Dedifferentiated amniotic fluid mesenchymal stem cell (primary cell): ENCODE results near the gene STAP2.
"Not testable (repeated sequence)": the region's sequence is repeated elsewhere in the genome, so short reads cannot be mapped to it uniquely, and the experiment has no call there.

ENCODE experiments used
- DNase-seq: peaks from one replicate; pipeline ENCODE4 v3.0.0-alpha.2; 2016; ENCODE audit errors: extremely low spot score

Gene STAP2

GRCh38 chr19:4357921-4358326 lies 19.3 kb upstream of the STAP2 start:
- DNase-seq = no peak

- no peak for DNase-seq
Observed at GRCh38 chr19:4357095-4357797, 18.6 kb upstream of the STAP2 start.

- no peak for DNase-seq
Observed at GRCh38 chr19:4354897-4355296, 16.3 kb upstream of the STAP2 start.

GRCh38 chr19:4354282-4354681 lies 15.7 kb upstream of the STAP2 start:
- DNase-seq = no peak

GRCh38 chr19:4352701-4353121 lies 14.1 kb upstream of the STAP2 start:
- peak; percentile 55 for DNase-seq

- DNase-seq = no peak
Observed at GRCh38 chr19:4350726-4351125, 12.1 kb upstream of the STAP2 start.

GRCh38 chr19:4350111-4350510 lies 11.5 kb upstream of the STAP2 start:
- DNase-seq = no peak

GRCh38 chr19:4349225-4349624 lies 10.6 kb upstream of the STAP2 start:
- not testable (repeated sequence) for DNase-seq

- DNase-seq = no peak
Observed at GRCh38 chr19:4347521-4347920, 8.9 kb upstream of the STAP2 start.

- no peak for DNase-seq
Observed at GRCh38 chr19:4346020-4346383, 7.4 kb upstream of the STAP2 start.

GRCh38 chr19:4345342-4346019 lies 6.9 kb upstream of the STAP2 start:
- DNase-seq = no peak

- peak; percentile 77 for DNase-seq
Observed at GRCh38 chr19:4343370-4344307, 5.0 kb upstream of the STAP2 start, which contains the start of gene MPND. MPND (plus strand) TSS chr19:4343562; CDS start chr19:4343594, 32 bp downstream.

GRCh38 chr19:4342615-4343369 lies 4.2 kb upstream of the STAP2 start:
- DNase-seq = peak; percentile 100

GRCh38 chr19:4342314-4342614 lies 3.6 kb upstream of the STAP2 start:
- no peak for DNase-seq

GRCh38 chr19:4337906-4338440 lies 654 bp downstream of the STAP2 start:
- no peak for DNase-seq

GRCh38 chr19:4334929-4335570 lies 3.6 kb downstream of the STAP2 start:
- no peak for DNase-seq

GRCh38 chr19:4329858-4330257 lies 8.8 kb downstream of the STAP2 start:
- DNase-seq = no peak

GRCh38 chr19:4328991-4329681 lies 9.5 kb downstream of the STAP2 start:
- not testable (repeated sequence) for DNase-seq

GRCh38 chr19:4328243-4328990 lies 10.2 kb downstream of the STAP2 start:
- peak; percentile 86 for DNase-seq

GRCh38 chr19:4327877-4328242 lies 10.8 kb downstream of the STAP2 start:
- no peak for DNase-seq
